ENCODE data around the gene KDM4F. TPM values are rescaled to one million over a fixed set of nuclear protein-coding genes. Genes with fewer than 3 reads are reported as not detected.

The KDM4F gene
- total and polyA plus RNA-seq, 2 donors (not counting 3 experiments of a cell fraction or from before 2014, with no cell fraction given), result not detected

DNA sequence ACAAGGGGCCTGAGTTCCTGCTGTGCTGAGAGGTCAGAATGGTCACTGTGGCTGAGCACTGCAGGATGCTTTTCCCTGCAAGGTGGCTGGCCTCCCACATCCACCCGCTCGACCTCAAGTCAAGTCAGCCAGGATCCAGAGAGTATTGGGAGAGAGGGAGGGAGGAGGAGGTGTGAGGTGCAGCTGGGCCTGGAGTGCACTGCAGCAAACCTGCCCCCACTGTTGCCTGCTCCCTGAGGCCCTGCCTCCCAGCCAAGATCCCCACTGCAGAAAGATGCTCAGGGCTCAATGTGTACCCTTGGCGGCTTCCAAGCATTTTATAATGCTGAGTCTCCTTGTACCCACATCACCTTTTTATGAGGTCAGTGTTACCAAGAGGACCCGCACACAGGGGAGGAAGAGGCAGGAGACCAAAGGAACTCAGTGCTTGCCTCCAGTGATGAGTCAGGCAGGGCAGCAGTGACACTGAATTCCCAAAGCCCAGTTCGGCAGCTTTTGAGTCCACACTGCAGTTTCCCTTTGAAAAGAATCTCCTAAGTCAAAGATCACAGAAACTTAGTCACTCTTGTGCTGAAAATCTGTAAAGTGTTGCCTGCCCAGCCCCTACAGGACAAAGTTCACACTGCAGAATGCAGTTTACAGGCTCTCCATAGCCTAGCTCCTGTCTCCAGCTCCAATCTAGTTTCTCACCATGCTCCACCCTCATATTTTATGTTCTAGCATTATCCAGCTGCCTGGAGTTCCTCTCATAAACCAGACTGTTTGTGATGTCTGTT is 43.5 kb downstream of the KDM4F start:
- no peaks in the 10 kb centered on the region for H3K9me1 ChIP-seq (replicated peaks; ENCODE audit: control insufficient read depth, extremely low read depth, insufficient read depth, low read length)
- H3K36me3 ChIP-seq (ENCODE audit: control insufficient read depth in 2 of 2, extremely low read depth in 1 of 2, insufficient read depth in 2 of 2, low read length in 2 of 2), result no peaks in the 10 kb centered on the region
- no peaks in the 10 kb centered on the region for H3K79me2 ChIP-seq (ENCODE audit: control insufficient read depth, insufficient read depth, low read length)
- H2AFZ ChIP-seq (ENCODE audit: low read depth, low read length), result peak overlapping the region; percentile 3
- H3K9ac ChIP-seq (replicated peaks; ENCODE audit: extremely low read depth, insufficient read depth, low read length), result no peak overlapping the region
- H3K9me3 ChIP-seq (replicated peaks; ENCODE audit: control insufficient read depth, insufficient read depth, low read length), result no peaks in the 10 kb centered on the region
- ChIA-PET CTCF (interaction anchor here (0.7 to 8.8 kb wide), 16 partner anchors 8 to 60 kb away, joined by 3 to 91 read pairs (median 4); partner anchors contain the start of gene SRSF8), POLR2A (no interaction called here)
- H3K4me1 ChIP-seq (ENCODE audit: control insufficient read depth, extremely low read depth, insufficient read depth, low read length), result peaks cover 18% of the 10 kb centered on the region
- no peaks in the 10 kb centered on the region for H3K27me3 ChIP-seq (ENCODE audit: control insufficient read depth in 2 of 2, insufficient read depth in 2 of 2, low read length in 2 of 2)
- BruUV-seq (replicated peaks), result no TSS peak
- FAIRE-seq (peak; percentile 82), DNase-seq (ENCODE audit: low read depth, low spot score) (peak; percentile 27)
- H3K4me3 ChIP-seq (replicated peaks in 1 of 3; ENCODE audit: insufficient read depth in 1 of 3, low read depth in 1 of 3, low read length in 3 of 3), result no peak overlapping the region
- dilution Hi-C loops (cut with MboI; ENCODE audit: extremely low pct_ligation_motif_present, low sequenced_read_pairs), result no loop called here
- no peak overlapping the region for H3K27ac ChIP-seq (ENCODE audit: insufficient read depth, low read depth, low read length)
- H3K4me2 ChIP-seq (ENCODE audit: insufficient read depth, low read length), result no peak overlapping the region
- no peaks in the 10 kb centered on the region for H4K20me1 ChIP-seq (replicated peaks; ENCODE audit: control insufficient read depth, extremely low read depth, insufficient read depth, low read length)
- no peak for TF ChIP-seq EZH2 (IDR thresholded peaks at IDR 0.05; ENCODE audit: borderline replicate concordance, low read depth, low read length, severe bottlenecking)
- TF ChIP-seq CTCF (IDR thresholded peaks at IDR 0.05; ENCODE audit: extremely low read depth in 1 of 2, insufficient read depth in 1 of 2, low read depth in 1 of 2, low read length in 2 of 2), result peak; percentile 38 to 41
- intact Hi-C loops (cut with micrococcal nuclease), result no loop called here

- no TSS peak for BruUV-seq (replicated peaks)
- no peaks in the 10 kb centered on the region for H3K36me3 ChIP-seq (ENCODE audit: control insufficient read depth in 2 of 2, extremely low read depth in 1 of 2, insufficient read depth in 2 of 2, low read length in 2 of 2)
- H2AFZ ChIP-seq (ENCODE audit: low read depth, low read length), result no peak overlapping the region
- no peaks in the 10 kb centered on the region for H3K9me1 ChIP-seq (replicated peaks; ENCODE audit: control insufficient read depth, extremely low read depth, insufficient read depth, low read length)
- ChIA-PET POLR2A (no interaction called here), CTCF (interaction anchor here (1.0 to 8.8 kb wide), 14 partner anchors 9 to 54 kb away, joined by 3 to 91 read pairs (median 5); partner anchors contain the start of gene SRSF8)
- H3K9ac ChIP-seq (replicated peaks; ENCODE audit: extremely low read depth, insufficient read depth, low read length), result no peak overlapping the region
- TF ChIP-seq EZH2 (IDR thresholded peaks at IDR 0.05; ENCODE audit: borderline replicate concordance, low read depth, low read length, severe bottlenecking) (no peak), JUN (IDR thresholded peaks at IDR 0.05; ENCODE audit: borderline replicate concordance, insufficient read depth, insufficient read length, low read depth) (no peak), GATA2 (IDR thresholded peaks at IDR 0.05; ENCODE audit: insufficient read depth, insufficient read length, low read depth, low read length) (no peak), FOS (IDR thresholded peaks at IDR 0.05; ENCODE audit: borderline replicate concordance, insufficient read depth, low read length) (no peak), CTCF (IDR thresholded peaks at IDR 0.05; ENCODE audit: extremely low read depth in 1 of 2, insufficient read depth in 1 of 2, low read depth in 1 of 2, low read length in 2 of 2) (no peak), MYC (IDR thresholded peaks at IDR 0.05; ENCODE audit: low read depth, low read length) (no peak), POLR2AphosphoS5 (IDR thresholded peaks at IDR 0.05; ENCODE audit: insufficient read depth, low read depth, low read length) (no peak), POLR2A (IDR thresholded peaks at IDR 0.05; ENCODE audit: low read depth, low read length) (no peak)
- TF ChIP-seq, protein P1, sequence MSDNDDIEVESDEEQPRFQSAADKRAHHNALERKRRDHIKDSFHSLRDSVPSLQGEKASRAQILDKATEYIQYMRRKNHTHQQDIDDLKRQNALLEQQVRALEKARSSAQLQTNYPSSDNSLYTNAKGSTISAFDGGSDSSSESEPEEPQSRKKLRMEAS (IDR thresholded peaks at IDR 0.05; ENCODE audit: insufficient read depth, insufficient read length), result no peak
- no peak overlapping the region for H3K4me3 ChIP-seq (replicated peaks in 1 of 3; ENCODE audit: insufficient read depth in 1 of 3, low read depth in 1 of 3, low read length in 3 of 3)
- no peaks in the 10 kb centered on the region for H4K20me1 ChIP-seq (replicated peaks; ENCODE audit: control insufficient read depth, extremely low read depth, insufficient read depth, low read length)
- intact Hi-C loops (cut with micrococcal nuclease), result no loop called here
- no peak overlapping the region for H3K4me2 ChIP-seq (ENCODE audit: insufficient read depth, low read length)
- dilution Hi-C loops (cut with MboI; ENCODE audit: extremely low pct_ligation_motif_present, low sequenced_read_pairs), result no loop called here
- DNase-seq (ENCODE audit: low read depth, low spot score) (no peak), FAIRE-seq (no peak)
- H3K27ac ChIP-seq (ENCODE audit: insufficient read depth, low read depth, low read length), result no peak overlapping the region
- peaks cover 18% of the 10 kb centered on the region for H3K4me1 ChIP-seq (ENCODE audit: control insufficient read depth, extremely low read depth, insufficient read depth, low read length)
- no peaks in the 10 kb centered on the region for H3K9me3 ChIP-seq (replicated peaks; ENCODE audit: control insufficient read depth, insufficient read depth, low read length)
- no peaks in the 10 kb centered on the region for H3K27me3 ChIP-seq (ENCODE audit: control insufficient read depth in 2 of 2, insufficient read depth in 2 of 2, low read length in 2 of 2)
- H3K79me2 ChIP-seq (ENCODE audit: control insufficient read depth, insufficient read depth, low read length), result no peaks in the 10 kb centered on the region
Measured at GRCh38 chr11:95093548-95093947, 44.3 kb downstream of the KDM4F start.

Measured in endothelial cell of umbilical vein (primary cell).